ENCODE data around the gene TULP3.

Gene TULP3

GRCh38 chr12:2895051-2895451 is 4.4 kb downstream of the TULP3 start:
- TF ChIP-seq GATA2 (IDR thresholded peaks at IDR 0.05; ENCODE audit: low read depth, low read length): no peak
- TF ChIP-seq GATA3 (IDR thresholded peaks at IDR 0.05; ENCODE audit: low read depth, low read length): no peak

- TF ChIP-seq GATA3 (IDR thresholded peaks at IDR 0.05; ENCODE audit: low read depth, low read length) (no peak), GATA2 (IDR thresholded peaks at IDR 0.05; ENCODE audit: low read depth, low read length) (no peak)
Observed at GRCh38 chr12:2895511-2895910, 4.8 kb downstream of the TULP3 start.

GRCh38 chr12:2897418-2897817 is 6.7 kb downstream of the TULP3 start:
- no peak for TF ChIP-seq GATA2 (IDR thresholded peaks at IDR 0.05; ENCODE audit: low read depth, low read length)
- TF ChIP-seq GATA3 (IDR thresholded peaks at IDR 0.05; ENCODE audit: low read depth, low read length): no peak

- TF ChIP-seq GATA3 (IDR thresholded peaks at IDR 0.05; ENCODE audit: low read depth, low read length): no peak
Observed at GRCh38 chr12:2900642-2901041, 10.0 kb downstream of the TULP3 start.

- TF ChIP-seq GATA2 (IDR thresholded peaks at IDR 0.05; ENCODE audit: low read depth, low read length): peak; percentile 53; the same call in 1 of the 2 replicates
- no peak for TF ChIP-seq GATA3 (IDR thresholded peaks at IDR 0.05; ENCODE audit: low read depth, low read length)
Observed at GRCh38 chr12:2902272-2902880, 11.7 kb downstream of the TULP3 start.

- TF ChIP-seq GATA3 (IDR thresholded peaks at IDR 0.05; ENCODE audit: low read depth, low read length) (no peak), GATA2 (IDR thresholded peaks at IDR 0.05; ENCODE audit: low read depth, low read length) (no peak)
Observed at GRCh38 chr12:2904260-2904659, 13.6 kb downstream of the TULP3 start.

- TF ChIP-seq GATA2 (IDR thresholded peaks at IDR 0.05; ENCODE audit: low read depth, low read length) (no peak), GATA3 (IDR thresholded peaks at IDR 0.05; ENCODE audit: low read depth, low read length) (no peak)
Observed at GRCh38 chr12:2912216-2912575, 21.5 kb downstream of the TULP3 start.

- no peak for TF ChIP-seq GATA3 (IDR thresholded peaks at IDR 0.05; ENCODE audit: low read depth, low read length)
- TF ChIP-seq GATA2 (IDR thresholded peaks at IDR 0.05; ENCODE audit: low read depth, low read length): no peak
Observed at GRCh38 chr12:2919249-2919648, 28.6 kb downstream of the TULP3 start.

GRCh38 chr12:2922329-2922728 is 31.6 kb downstream of the TULP3 start:
- TF ChIP-seq GATA2 (IDR thresholded peaks at IDR 0.05; ENCODE audit: low read depth, low read length) (no peak), GATA3 (IDR thresholded peaks at IDR 0.05; ENCODE audit: low read depth, low read length) (no peak)

GRCh38 chr12:2923057-2923456 is 32.4 kb downstream of the TULP3 start:
- TF ChIP-seq GATA2 (IDR thresholded peaks at IDR 0.05; ENCODE audit: low read depth, low read length): no peak
- TF ChIP-seq GATA3 (IDR thresholded peaks at IDR 0.05; ENCODE audit: low read depth, low read length): no peak

GRCh38 chr12:2924019-2924418 is 33.3 kb downstream of the TULP3 start:
- TF ChIP-seq GATA3 (IDR thresholded peaks at IDR 0.05; ENCODE audit: low read depth, low read length): no peak
- TF ChIP-seq GATA2 (IDR thresholded peaks at IDR 0.05; ENCODE audit: low read depth, low read length): no peak

- TF ChIP-seq GATA2 (IDR thresholded peaks at IDR 0.05; ENCODE audit: low read depth, low read length): no peak
- no peak for TF ChIP-seq GATA3 (IDR thresholded peaks at IDR 0.05; ENCODE audit: low read depth, low read length)
Observed at GRCh38 chr12:2925322-2925995, 34.8 kb downstream of the TULP3 start.

GRCh38 chr12:2930865-2931264 is 40.2 kb downstream of the TULP3 start:
- TF ChIP-seq GATA3 (IDR thresholded peaks at IDR 0.05; ENCODE audit: low read depth, low read length) (no peak), GATA2 (IDR thresholded peaks at IDR 0.05; ENCODE audit: low read depth, low read length) (no peak)

GRCh38 chr12:2933586-2933985 is 42.9 kb downstream of the TULP3 start:
- no peak for TF ChIP-seq GATA3 (IDR thresholded peaks at IDR 0.05; ENCODE audit: low read depth, low read length)
- TF ChIP-seq GATA2 (IDR thresholded peaks at IDR 0.05; ENCODE audit: low read depth, low read length): no peak

GRCh38 chr12:2934371-2934770 is 43.7 kb downstream of the TULP3 start:
- TF ChIP-seq GATA3 (IDR thresholded peaks at IDR 0.05; ENCODE audit: low read depth, low read length) (no peak), GATA2 (IDR thresholded peaks at IDR 0.05; ENCODE audit: low read depth, low read length) (no peak)
